Measurements from ENCODE around the gene CORIN.

DNA sequence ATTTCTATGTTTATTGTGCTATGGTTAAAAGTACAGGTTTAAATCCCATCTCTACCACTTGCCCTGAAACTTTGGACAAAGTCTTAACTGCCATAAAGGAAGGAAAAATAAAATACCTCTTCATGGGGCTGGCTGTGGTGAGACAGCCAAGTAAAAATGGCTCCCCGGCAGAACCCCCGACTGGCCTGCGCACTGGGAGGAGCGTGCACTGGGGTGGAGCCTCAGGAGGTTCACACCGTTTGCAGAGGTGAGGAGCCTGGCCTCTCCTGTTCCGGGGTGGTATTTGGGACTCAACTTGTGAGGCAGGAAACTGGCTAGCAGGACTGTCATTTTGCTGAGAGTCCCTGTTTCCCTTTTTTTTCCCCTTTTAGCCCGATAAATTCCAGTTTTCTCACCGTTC is 47.8 kb downstream of the CORIN start:
- TF ChIP-seq, protein P1, sequence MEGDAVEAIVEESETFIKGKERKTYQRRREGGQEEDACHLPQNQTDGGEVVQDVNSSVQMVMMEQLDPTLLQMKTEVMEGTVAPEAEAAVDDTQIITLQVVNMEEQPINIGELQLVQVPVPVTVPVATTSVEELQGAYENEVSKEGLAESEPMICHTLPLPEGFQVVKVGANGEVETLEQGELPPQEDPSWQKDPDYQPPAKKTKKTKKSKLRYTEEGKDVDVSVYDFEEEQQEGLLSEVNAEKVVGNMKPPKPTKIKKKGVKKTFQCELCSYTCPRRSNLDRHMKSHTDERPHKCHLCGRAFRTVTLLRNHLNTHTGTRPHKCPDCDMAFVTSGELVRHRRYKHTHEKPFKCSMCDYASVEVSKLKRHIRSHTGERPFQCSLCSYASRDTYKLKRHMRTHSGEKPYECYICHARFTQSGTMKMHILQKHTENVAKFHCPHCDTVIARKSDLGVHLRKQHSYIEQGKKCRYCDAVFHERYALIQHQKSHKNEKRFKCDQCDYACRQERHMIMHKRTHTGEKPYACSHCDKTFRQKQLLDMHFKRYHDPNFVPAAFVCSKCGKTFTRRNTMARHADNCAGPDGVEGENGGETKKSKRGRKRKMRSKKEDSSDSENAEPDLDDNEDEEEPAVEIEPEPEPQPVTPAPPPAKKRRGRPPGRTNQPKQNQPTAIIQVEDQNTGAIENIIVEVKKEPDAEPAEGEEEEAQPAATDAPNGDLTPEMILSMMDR (IDR thresholded peaks at IDR 0.05): no peak
- TF ChIP-seq POLR2A (IDR thresholded peaks at IDR 0.05): no peak
- TF ChIP-seq POLR2AphosphoS5 (IDR thresholded peaks at IDR 0.05): no peak

All from breast epithelium (tissue), 3 donors.